Measurements from ENCODE around the gene CGGBP1.
"Not testable (repeated sequence)": the region's sequence is repeated elsewhere in the genome, so short reads cannot be mapped to it uniquely, and the experiment has no call there.

The CGGBP1 gene

DNA sequence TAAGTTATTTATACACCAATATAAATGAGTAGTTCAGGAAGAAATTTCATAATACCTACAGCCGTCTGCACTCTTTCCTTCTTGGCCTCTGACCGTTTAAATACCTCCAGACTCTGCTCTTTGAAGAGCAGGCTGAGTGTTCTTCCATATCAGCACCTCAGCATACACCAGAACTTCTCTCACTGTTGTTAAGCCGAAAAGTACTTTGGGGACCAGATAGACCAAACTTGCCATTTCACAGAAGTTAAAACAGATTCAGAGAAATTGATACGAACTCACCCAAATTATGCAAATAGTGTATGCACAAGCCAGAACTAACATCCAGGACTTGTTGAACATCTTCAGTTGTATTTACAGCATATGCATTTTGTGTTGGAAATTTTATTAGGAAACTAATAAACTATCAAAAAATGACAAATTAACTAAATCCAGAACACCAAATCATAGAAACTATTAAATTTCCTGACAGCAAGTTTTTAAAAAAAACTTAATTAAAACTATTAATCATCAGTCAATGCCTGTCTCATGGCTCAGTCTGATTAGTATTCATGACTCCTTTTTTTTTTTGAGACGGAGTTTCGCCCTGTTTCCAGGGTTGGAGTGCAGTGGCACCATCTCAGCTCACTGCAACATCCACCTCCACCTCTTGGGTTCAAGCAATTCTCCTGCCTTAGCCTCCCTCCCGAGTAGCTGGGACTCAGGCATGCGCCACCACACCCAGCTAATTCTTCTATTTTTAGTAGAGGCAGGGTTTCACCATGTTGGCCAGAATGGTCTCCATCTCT lies 24.1 kb downstream of the CGGBP1 start:
- no peak for DNase-seq (ENCODE audit: low read depth in 2 of 2)

DNA sequence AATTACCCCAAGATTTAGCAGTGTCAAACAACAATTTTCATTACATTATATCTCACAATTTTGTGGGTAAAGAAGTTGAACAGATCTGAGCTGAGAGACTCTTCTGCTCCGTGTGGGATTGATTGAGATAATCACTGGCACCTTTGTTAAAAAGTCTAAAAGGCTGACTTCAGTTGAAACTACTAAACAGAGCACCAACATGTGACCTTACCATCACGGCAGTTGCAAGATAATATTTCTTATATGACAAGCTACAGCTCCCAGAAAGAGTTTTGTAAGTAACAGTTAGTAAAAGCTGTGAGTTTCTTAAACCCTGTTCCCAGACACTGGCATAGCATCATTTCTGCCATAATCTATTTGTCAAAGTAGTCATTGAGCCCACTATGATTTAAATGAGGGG lies 25.0 kb downstream of the CGGBP1 start:
- no peak for DNase-seq (ENCODE audit: low read depth in 2 of 2)

GRCh38 chr3:88033079-88033478 lies 25.7 kb downstream of the CGGBP1 start:
- no peak for DNase-seq (ENCODE audit: low read depth in 2 of 2)

DNA sequence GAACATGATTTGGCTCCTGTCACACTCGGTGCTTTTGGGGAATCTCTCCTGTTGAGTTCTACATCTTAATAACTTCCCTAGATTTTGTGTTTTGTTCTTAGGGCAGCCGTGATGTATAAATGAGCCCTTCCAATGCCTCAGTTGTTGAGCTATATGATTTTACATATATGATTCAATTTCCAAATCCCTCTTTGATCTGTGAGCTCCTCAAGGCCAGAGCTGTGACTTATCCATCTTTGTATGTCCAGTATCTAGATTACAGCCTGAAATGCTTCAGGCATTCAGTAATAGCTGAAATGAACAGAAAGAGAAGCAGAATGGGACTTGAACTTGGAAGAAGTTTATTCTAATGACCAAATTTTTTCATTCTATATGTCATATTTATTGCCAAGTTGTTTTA lies 26.6 kb downstream of the CGGBP1 start:
- no peak for DNase-seq (ENCODE audit: low read depth in 2 of 2)

DNA sequence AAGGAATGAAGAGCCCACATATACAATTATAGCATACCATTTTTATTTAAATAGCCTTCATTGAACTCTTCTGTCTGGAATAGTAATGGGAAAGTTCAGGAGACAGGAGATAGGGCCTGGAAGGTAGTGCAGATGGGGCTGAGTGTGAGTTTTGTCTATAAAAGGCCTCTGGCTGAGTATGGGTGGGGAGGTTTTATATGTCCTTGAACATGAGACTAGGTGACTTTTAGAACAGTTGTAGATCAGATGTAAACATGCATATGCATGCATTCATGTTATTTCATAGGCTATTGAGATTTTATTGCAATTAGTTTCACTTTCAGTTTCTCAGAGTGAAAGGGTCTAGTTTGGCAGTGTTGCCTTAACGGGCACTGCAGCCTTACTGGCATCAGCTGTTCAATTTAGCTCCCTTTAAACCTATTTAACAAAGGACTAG lies 27.1 kb downstream of the CGGBP1 start:
- no peak for DNase-seq (ENCODE audit: low read depth in 2 of 2)

GRCh38 chr3:88030210-88030609 lies 28.6 kb downstream of the CGGBP1 start:
- no peak for DNase-seq (ENCODE audit: low read depth in 2 of 2)

DNA sequence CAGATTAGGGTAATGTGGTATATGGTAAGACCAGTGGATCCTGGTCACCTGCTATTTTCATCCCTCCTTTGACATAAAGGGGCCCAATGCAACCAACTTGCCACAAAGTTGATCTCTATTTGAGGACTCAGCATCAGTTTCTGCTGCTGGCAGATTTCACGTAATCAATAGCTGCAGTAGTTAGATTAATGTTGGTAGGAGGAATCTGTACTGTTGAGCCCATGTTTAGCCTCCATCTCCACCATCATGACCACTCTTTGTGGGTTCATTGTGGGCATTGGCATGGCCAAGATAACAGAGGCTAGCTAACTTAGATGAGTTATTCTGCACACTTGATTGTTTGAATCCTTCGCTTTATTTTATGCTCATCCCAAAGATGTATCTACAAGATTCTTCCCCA lies 29.9 kb downstream of the CGGBP1 start:
- DNase-seq (ENCODE audit: low read depth in 2 of 2), result no peak

GRCh38 chr3:88025001-88025552 lies 33.7 kb downstream of the CGGBP1 start:
- no peak for DNase-seq (ENCODE audit: low read depth in 2 of 2)

DNA sequence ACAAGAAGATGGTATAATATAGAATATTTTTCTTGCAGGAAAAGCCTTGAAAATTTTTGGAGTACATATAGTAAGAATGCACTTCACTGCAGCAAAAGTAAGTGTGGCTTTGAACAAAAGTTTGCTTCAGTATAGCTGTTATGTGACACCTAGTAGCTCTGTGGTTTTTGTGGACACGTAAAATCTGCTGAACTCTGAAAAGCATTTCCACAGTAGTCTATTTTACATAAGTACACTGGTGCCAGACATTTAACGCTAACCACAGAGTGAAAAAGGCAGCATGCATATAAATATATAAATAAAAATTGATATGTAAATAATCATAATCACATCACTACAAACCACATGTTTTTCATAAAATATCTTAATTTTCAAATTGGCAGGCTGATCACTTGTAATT lies 39.8 kb downstream of the CGGBP1 start:
- DNase-seq (ENCODE audit: low read depth in 2 of 2), result no peak

DNA sequence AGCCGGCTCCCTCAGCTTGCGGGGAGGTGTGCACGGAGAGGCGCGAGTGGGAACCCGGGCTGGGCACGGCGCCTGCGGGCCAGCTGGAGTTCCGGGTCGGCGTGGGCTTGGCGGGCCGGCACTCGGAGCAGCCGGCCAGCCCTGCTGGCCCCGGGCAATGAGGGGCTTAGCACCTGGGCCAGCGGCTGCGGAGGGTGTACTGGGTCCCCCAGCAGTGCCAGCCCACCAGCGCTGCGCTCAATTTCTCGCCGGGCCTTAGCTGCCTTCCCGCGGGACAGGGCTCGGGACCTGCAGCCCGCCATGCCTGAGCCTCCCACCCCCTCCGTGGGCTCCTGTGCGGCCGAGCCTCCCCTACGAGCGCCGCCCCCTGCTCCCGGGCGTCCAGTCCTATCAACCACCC lies 43.1 kb downstream of the CGGBP1 start:
- DNase-seq (ENCODE audit: low read depth in 2 of 2), result not testable (repeated sequence)

- no peak for DNase-seq (ENCODE audit: low read depth in 2 of 2)
Measured at GRCh38 chr3:88013592-88013991, 45.2 kb downstream of the CGGBP1 start.

GRCh38 chr3:88010810-88011209 lies 48.0 kb downstream of the CGGBP1 start:
- no peak for DNase-seq (ENCODE audit: low read depth in 2 of 2)

GRCh38 chr3:88009066-88009465 lies 49.7 kb downstream of the CGGBP1 start:
- no peak for DNase-seq (ENCODE audit: low read depth in 2 of 2)

GRCh38 chr3:88005066-88005465 lies 53.7 kb downstream of the CGGBP1 start:
- DNase-seq (ENCODE audit: low read depth in 2 of 2), result no peak

DNA sequence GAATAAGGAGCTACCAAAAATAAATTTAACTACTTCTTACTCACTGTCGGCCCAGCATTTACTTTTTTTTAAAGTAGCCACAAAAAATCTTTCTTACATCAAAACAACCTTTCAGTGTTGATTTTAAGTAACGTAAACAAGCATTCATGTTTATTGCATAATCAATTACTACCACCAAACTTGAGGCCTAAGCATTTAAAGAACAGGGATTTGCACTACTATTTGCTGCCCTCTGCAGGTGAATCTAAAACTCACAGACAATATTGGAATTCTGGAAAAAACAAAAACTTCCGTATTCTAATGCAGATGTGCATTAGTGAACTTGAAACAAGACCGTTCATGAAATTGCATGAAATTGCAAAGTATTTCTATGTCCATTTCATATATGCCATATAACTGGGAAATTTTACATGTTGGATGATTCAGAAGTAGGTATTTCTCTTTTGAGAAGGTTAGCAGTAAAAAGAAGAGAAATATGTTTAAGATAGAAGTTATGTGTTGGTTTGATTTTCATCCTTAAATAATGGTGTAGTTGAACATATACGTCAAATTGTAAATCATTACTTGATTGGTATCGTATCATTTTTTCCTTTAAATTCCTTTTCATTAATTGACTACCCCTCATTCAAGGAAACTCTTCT lies 55.6 kb downstream of the CGGBP1 start:
- DNase-seq (ENCODE audit: low read depth in 2 of 2), result no peak

DNA sequence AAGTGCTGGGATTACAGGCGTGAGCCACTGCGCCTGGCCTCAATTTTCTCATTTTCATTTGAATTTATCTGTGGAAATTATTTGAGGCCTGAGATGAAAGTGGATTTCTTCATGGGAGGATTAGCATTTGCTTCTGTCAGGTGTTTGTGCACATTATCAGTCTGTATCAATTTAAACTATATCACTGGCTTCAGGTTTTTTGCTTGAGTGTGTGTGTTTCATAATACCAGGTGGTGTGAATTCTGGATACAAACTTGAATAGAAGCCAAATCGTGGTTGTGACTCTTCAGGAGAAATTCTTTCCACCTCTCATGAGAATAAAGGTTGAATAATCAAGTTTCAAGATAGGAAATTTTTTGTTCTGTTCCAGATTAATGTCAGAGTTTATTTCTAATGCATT lies 56.4 kb downstream of the CGGBP1 start:
- DNase-seq (ENCODE audit: low read depth in 2 of 2), result no peak

All from stimulated activated CD4-positive, alpha-beta T cell treated with anti-CD3 and anti-CD28 coated beads, Interleukin-4, amount 100 ng/mL, for 48 hours (primary cell).